ENCODE data around the gene ECHS1. TPM values are rescaled to one million over a fixed set of nuclear protein-coding genes. Genes with fewer than 3 reads are reported as not detected.
"Not testable (repeated sequence)": the region's sequence is repeated elsewhere in the genome, so short reads cannot be mapped to it uniquely, and the experiment has no call there.

ECHS1 gene
- total and polyA plus RNA-seq, 9 of the 15 experiments (the other 6 are each of a cell fraction or from before 2014, with no cell fraction given): 16.6 to 100 (median 68.1) TPM

DNA sequence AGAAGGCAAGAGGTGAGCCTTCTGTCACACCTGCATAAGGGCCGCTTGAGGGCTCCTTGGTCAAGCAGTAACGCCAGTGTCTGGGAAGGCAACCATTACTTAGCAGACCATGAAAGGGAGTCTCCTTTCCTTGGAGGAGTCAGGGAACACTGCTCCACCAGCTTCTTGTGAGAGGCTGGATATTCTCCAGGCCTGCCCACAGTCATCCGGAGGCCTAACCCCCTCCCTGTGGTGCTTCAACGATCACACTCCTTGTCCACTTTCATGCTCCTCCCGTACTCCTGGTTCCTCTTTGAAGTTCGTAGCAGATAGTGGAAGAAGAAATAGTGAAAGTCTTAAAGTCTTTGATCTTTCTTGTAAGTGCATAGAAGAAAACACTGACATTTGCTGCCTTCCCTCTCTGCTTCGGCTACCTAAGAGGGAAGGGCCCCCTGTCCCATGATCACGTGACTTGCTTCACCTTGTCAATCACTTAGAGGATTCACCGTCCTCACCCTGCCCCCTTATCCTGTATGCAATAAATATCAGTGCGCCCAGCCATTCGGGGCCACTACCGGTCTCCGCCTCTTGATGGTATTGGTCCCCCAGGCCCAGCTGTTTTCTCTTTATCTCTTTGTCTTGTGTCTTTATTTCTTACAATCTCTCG is 51.0 kb downstream of the ECHS1 start:
- 21% methylated on average over 6 of the region's 14 CpGs for WGBS (ENCODE audit: insufficient coverage, low coverage, missing lambda C conversion rate)
- H3K9me3 ChIP-seq (replicated peaks; ENCODE audit: control insufficient read depth, insufficient read depth, low read depth, low read length); H3K27me3 ChIP-seq (ENCODE audit: control insufficient read depth in 2 of 2, insufficient read depth in 2 of 2, low read length in 2 of 2); DNase-seq (ENCODE audit: extremely low read depth in 1 of 4, low spot score in 3 of 4); H4K20me1 ChIP-seq (replicated peaks; ENCODE audit: control insufficient read depth, insufficient read depth, low read length); H3K9ac ChIP-seq (ENCODE audit: insufficient read depth in 1 of 2, low read depth in 2 of 2, low read length in 2 of 2); POLR2A ChIA-PET; CTCF ChIA-PET (ENCODE audit: low intra/inter-chr PET ratio); BruUV-seq (replicated peaks); H3K79me2 ChIP-seq (ENCODE audit: control insufficient read depth, insufficient read depth, low read length); H3K27ac ChIP-seq (ENCODE audit: extremely low read depth, low read depth, low read length); H3K4me3 ChIP-seq; H3K9me1 ChIP-seq (ENCODE audit: control insufficient read depth, insufficient read depth, low read length); H2AFZ ChIP-seq (ENCODE audit: low read depth, low read length); in situ Hi-C loops (cut with MboI); FAIRE-seq; H3K36me3 ChIP-seq (ENCODE audit: control insufficient read depth, insufficient read depth, low read length); H3K4me2 ChIP-seq (ENCODE audit: insufficient read depth, low read length); ATAC-seq; TF ChIP-seq TOE1 (CRISPR knock-in tag; IDR thresholded peaks at IDR 0.05; ENCODE audit: borderline replicate concordance, low read depth): not testable (repeated sequence)
- TF ChIP-seq PKNOX1 (IDR thresholded peaks at IDR 0.05): peak; percentile 40
- TF ChIP-seq TOE1 (IDR thresholded peaks at IDR 0.05; ENCODE audit: borderline replicate concordance): peak; percentile 67; the same call in 1 of the 2 replicates
- peak; percentile 76 for TF ChIP-seq RAD51 (IDR thresholded peaks at IDR 0.05; ENCODE audit: borderline replicate concordance, low read depth)
- TF ChIP-seq TFE3 (CRISPR knock-in tag; IDR thresholded peaks at IDR 0.05): peak; percentile 80
- intact Hi-C loops (cut with micrococcal nuclease): loop anchor here (10.0 kb wide), 2 partner anchors 73 to 163 kb away; partner anchors contain the start of gene MTG1
- peaks cover 0 to 45% of the 10 kb centered on the region in 2 experiments; a peak in 3 of 5 replicates for H3K4me1 ChIP-seq (replicated peaks in 1 of 2; ENCODE audit: control insufficient read depth in 2 of 2, insufficient read depth in 2 of 2, low read length in 2 of 2)
